Neural progenitor cell (in vitro differentiated cells): Measurements from ENCODE around the gene CACNA1C. TPM values are rescaled to one million over a fixed set of nuclear protein-coding genes. Genes with fewer than 3 reads are reported as not detected.

Source experiments
- DNase-seq: peaks from one replicate; pipeline ENCODE4 v3.0.0-alpha.2; 2016; ENCODE audit warnings: low spot score
- H2AFZ ChIP-seq: fragments of 200-600 bp; sonication (generic); replicated peaks from 2 replicates; pipeline ENCODE4 v1.6.1; 2016; ENCODE audit warnings: antibody characterized with exemption
- H3F3A ChIP-seq: fragments of 200-600 bp; sonication (generic); 2 replicates; pipeline ENCODE4 v1.6.1; 2016; ENCODE audit warnings: antibody characterized with exemption, low read depth
- H3K27ac ChIP-seq: fragments of 200-600 bp; sonication (generic); 2 replicates; pipeline ENCODE4 v1.5.1; 2016; ENCODE audit warnings: mild to moderate bottlenecking
- H3K27me3 ChIP-seq: fragments of 200-600 bp; sonication (generic); 2 replicates; pipeline ENCODE4 v1.6.1; 2016; ENCODE audit warnings: mild to moderate bottlenecking, moderate library complexity
- H3K36me3 ChIP-seq: fragments of 200-600 bp; sonication (generic); 2 replicates; pipeline ENCODE4 v1.5.1; 2016
- H3K4me1 ChIP-seq: fragments of 200-600 bp; sonication (generic); 2 replicates; pipeline ENCODE4 v1.6.1; 2016; ENCODE audit warnings: mixed run types
- H3K4me2 ChIP-seq: fragments of 200-600 bp; sonication (generic); 2 replicates; pipeline ENCODE4 v1.6.1; 2016
- H3K4me3 ChIP-seq: fragments of 200-600 bp; sonication (generic); 2 replicates; pipeline ENCODE4 v1.5.1; 2016
- H3K79me2 ChIP-seq: fragments of 200-600 bp; sonication (generic); 2 replicates; pipeline ENCODE4 v1.6.1; 2016; ENCODE audit warnings: low read depth
- H3K9ac ChIP-seq: fragments of 200-600 bp; sonication (generic); 2 replicates; pipeline ENCODE4 v1.6.1; 2016
- H3K9me3 ChIP-seq: fragments of 200-600 bp; sonication (generic); 2 replicates; pipeline ENCODE4 v1.5.1; 2016; ENCODE audit warnings: low read depth
- H4K20me1 ChIP-seq: fragments of 200-600 bp; sonication (generic); 2 replicates; pipeline ENCODE4 v1.6.1; 2016; ENCODE audit warnings: low read depth
- H3K27ac Mint-ChIP-seq: 3 replicates; pipeline ENCODE4 v1.8.0; 2021; ENCODE audit warnings: mixed read lengths
- H3K27me3 Mint-ChIP-seq: 2 replicates; pipeline ENCODE4 v1.8.0; 2022; ENCODE audit warnings: low read depth, mild to moderate bottlenecking, inconsistent platforms, moderate library complexity, mixed read lengths; ENCODE audit not compliant: insufficient read depth
- H3K36me3 Mint-ChIP-seq: 3 replicates; pipeline ENCODE4 v1.8.0; 2021; ENCODE audit warnings: mixed read lengths
- H3K4me1 Mint-ChIP-seq: 3 replicates; pipeline ENCODE4 v1.8.0; 2021; ENCODE audit warnings: mixed read lengths
- H3K4me3 Mint-ChIP-seq: 3 replicates; pipeline ENCODE4 v1.8.0; 2021; ENCODE audit warnings: mild to moderate bottlenecking, moderate library complexity, mixed read lengths
- H3K9me3 Mint-ChIP-seq: 3 replicates; pipeline ENCODE4 v1.8.0; 2020; ENCODE audit warnings: mixed read lengths
- CTCF ChIP-seq: fragments of 200-600 bp; sonication (generic); IDR thresholded peaks from 2 replicates; pipeline ENCODE4 v1.5.1; 2017; ENCODE audit warnings: antibody characterized with exemption, mild to moderate bottlenecking
- EZH2 ChIP-seq: fragments of 200-600 bp; sonication (generic); IDR thresholded peaks from 2 replicates; pipeline ENCODE4 v1.6.1; 2017; ENCODE audit warnings: antibody characterized with exemption, mild to moderate bottlenecking, moderate library complexity
- EZH2phosphoT487 ChIP-seq: fragments of 200-600 bp; sonication (generic); IDR thresholded peaks from 2 replicates; pipeline ENCODE4 v1.6.1; 2017; ENCODE audit warnings: antibody characterized with exemption
- total RNA-seq: library from RNA; depleted of rRNA; stranded (reverse); fragments of >200 nt; gene quantifications from 2 replicates; pipeline ENCODE4 v1.2.3, GENCODE V29; 2015; ENCODE audit warnings: low replicate concordance

Gene CACNA1C
- total RNA-seq, 1 donor from 2014 or later, result 2.7 TPM

GRCh38 chr12:2150833-2151232 lies 98.0 kb downstream of the CACNA1C start:
- Histone ChIP-seq H3K4me2 (no peak overlapping the region), H3K27ac (no peak overlapping the region), H3K36me3 (no peaks in the 10 kb centered on the region), H3K9me3 (no peaks in the 10 kb centered on the region), H4K20me1 (no peaks in the 10 kb centered on the region), H3K79me2 (no peaks in the 10 kb centered on the region), H3K4me3 (no peak overlapping the region), H3K4me1 (peaks cover 20% of the 10 kb centered on the region), H3K9ac (no peak overlapping the region), H2AFZ (no peak overlapping the region), H3F3A (no peaks in the 10 kb centered on the region), H3K27me3 (no peaks in the 10 kb centered on the region)
- Mint-ChIP-seq H3K4me3 (no peak overlapping the region), H3K36me3 (no peaks in the 10 kb centered on the region), H3K27ac (no peak overlapping the region), H3K4me1 (peaks cover 16% of the 10 kb centered on the region), H3K27me3 (peaks cover 2% of the 10 kb centered on the region), H3K9me3 (no peaks in the 10 kb centered on the region)
- no peak for TF ChIP-seq CTCF
- TF ChIP-seq EZH2, result no peak
- no peak for TF ChIP-seq EZH2phosphoT487
- no peak for DNase-seq

GRCh38 chr12:2151391-2151790 lies 98.6 kb downstream of the CACNA1C start:
- TF ChIP-seq EZH2, result no peak
- TF ChIP-seq CTCF, result no peak
- TF ChIP-seq EZH2phosphoT487, result no peak
- Histone ChIP-seq H3K9ac (no peak overlapping the region), H2AFZ (no peak overlapping the region), H3K4me3 (no peak overlapping the region), H3F3A (no peaks in the 10 kb centered on the region), H3K4me1 (peaks cover 20% of the 10 kb centered on the region), H3K79me2 (no peaks in the 10 kb centered on the region), H3K4me2 (no peak overlapping the region), H3K27ac (no peak overlapping the region), H4K20me1 (no peaks in the 10 kb centered on the region), H3K9me3 (no peaks in the 10 kb centered on the region), H3K27me3 (no peaks in the 10 kb centered on the region), H3K36me3 (no peaks in the 10 kb centered on the region)
- Mint-ChIP-seq H3K4me3 (no peak overlapping the region), H3K27ac (no peak overlapping the region), H3K9me3 (no peaks in the 10 kb centered on the region), H3K36me3 (no peaks in the 10 kb centered on the region), H3K27me3 (peaks cover 2% of the 10 kb centered on the region), H3K4me1 (peaks cover 16% of the 10 kb centered on the region)
- no peak for DNase-seq

- no peak overlapping the region for H3K4me2 ChIP-seq
- no peaks in the 10 kb centered on the region for H3K79me2 ChIP-seq
- Mint-ChIP-seq H3K27me3 (peaks cover 2% of the 10 kb centered on the region), H3K27ac (no peak overlapping the region), H3K36me3 (no peaks in the 10 kb centered on the region), H3K4me1 (peaks cover 16% of the 10 kb centered on the region), H3K9me3 (no peaks in the 10 kb centered on the region), H3K4me3 (no peak overlapping the region)
- no peaks in the 10 kb centered on the region for H3K9me3 ChIP-seq
- no peak overlapping the region for H3K4me3 ChIP-seq
- no peak overlapping the region for H3K27ac ChIP-seq
- no peaks in the 10 kb centered on the region for H4K20me1 ChIP-seq
- no peaks in the 10 kb centered on the region for H3K36me3 ChIP-seq
- H3K27me3 ChIP-seq, result no peaks in the 10 kb centered on the region
- no peaks in the 10 kb centered on the region for H3F3A ChIP-seq
- peaks cover 20% of the 10 kb centered on the region for H3K4me1 ChIP-seq
- H3K9ac ChIP-seq, result no peak overlapping the region
- no peak overlapping the region for H2AFZ ChIP-seq
- no peak for TF ChIP-seq EZH2
- TF ChIP-seq CTCF, result no peak
- TF ChIP-seq EZH2phosphoT487, result no peak
- no peak for DNase-seq
Measured at GRCh38 chr12:2152134-2152533, 99.3 kb downstream of the CACNA1C start.
